ENCODE results near the gene ZNF282.

DNA sequence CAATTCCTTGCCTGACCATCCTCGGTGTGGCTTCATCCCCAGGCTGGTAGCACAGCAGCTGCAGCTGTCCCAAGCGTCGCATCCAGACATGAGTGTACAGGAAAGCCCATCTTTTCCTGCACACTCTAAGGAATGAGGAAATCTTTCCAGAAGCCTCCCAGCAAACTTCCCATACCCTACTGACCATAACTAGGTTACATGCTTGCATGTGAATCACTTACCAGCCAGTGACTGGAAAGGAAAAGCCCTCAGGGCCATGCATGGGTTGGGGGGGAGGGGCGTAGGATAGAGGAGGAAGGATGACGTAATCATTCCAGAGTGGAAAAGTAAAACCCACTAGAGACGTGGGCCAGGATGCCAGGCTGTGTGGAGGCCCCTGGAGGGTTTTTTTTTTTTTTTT is 25.2 kb downstream of the ZNF282 start:
- TF ChIP-seq POLR2A (IDR thresholded peaks at IDR 0.05): no peak
- TF ChIP-seq, protein P1, sequence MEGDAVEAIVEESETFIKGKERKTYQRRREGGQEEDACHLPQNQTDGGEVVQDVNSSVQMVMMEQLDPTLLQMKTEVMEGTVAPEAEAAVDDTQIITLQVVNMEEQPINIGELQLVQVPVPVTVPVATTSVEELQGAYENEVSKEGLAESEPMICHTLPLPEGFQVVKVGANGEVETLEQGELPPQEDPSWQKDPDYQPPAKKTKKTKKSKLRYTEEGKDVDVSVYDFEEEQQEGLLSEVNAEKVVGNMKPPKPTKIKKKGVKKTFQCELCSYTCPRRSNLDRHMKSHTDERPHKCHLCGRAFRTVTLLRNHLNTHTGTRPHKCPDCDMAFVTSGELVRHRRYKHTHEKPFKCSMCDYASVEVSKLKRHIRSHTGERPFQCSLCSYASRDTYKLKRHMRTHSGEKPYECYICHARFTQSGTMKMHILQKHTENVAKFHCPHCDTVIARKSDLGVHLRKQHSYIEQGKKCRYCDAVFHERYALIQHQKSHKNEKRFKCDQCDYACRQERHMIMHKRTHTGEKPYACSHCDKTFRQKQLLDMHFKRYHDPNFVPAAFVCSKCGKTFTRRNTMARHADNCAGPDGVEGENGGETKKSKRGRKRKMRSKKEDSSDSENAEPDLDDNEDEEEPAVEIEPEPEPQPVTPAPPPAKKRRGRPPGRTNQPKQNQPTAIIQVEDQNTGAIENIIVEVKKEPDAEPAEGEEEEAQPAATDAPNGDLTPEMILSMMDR (IDR thresholded peaks at IDR 0.05): no peak
- no peak for TF ChIP-seq EP300 (IDR thresholded peaks at IDR 0.05)

Data from tibial nerve (tissue), 4 donors.